ES-I3 (cell line): ENCODE results near the gene PHACTR3.

ENCODE experiments used
- H3K36me3 ChIP-seq: 2 replicates; pipeline ENCODE4 v1.6.1; 2013; ENCODE audit warnings: mild to moderate bottlenecking, low read length, control low read depth, moderate library complexity; ENCODE audit not compliant: insufficient read depth
- H3K4me1 ChIP-seq: 2 replicates; pipeline ENCODE4 v1.6.1; 2013; ENCODE audit warnings: mild to moderate bottlenecking, control low read depth, low read length; ENCODE audit not compliant: insufficient read depth
- H3K9ac ChIP-seq: 2 replicates; pipeline ENCODE4 v1.6.1; 2013; ENCODE audit warnings: low read depth, mild to moderate bottlenecking, low read length, moderate library complexity
- H3K9me3 ChIP-seq: 2 replicates; pipeline ENCODE4 v1.6.1; 2013; ENCODE audit warnings: mild to moderate bottlenecking, low read length, moderate library complexity; ENCODE audit not compliant: control insufficient read depth, insufficient read depth

PHACTR3 gene

GRCh38 chr20:59825563-59825920, 221.2 kb downstream of the PHACTR3 start:
- Histone ChIP-seq H3K36me3 (no peaks in the 10 kb centered on the region), H3K4me1 (no peaks in the 10 kb centered on the region; the same call in 1 of the 2 replicates), H3K9me3 (no peaks in the 10 kb centered on the region), H3K9ac (no peak overlapping the region)

DNA sequence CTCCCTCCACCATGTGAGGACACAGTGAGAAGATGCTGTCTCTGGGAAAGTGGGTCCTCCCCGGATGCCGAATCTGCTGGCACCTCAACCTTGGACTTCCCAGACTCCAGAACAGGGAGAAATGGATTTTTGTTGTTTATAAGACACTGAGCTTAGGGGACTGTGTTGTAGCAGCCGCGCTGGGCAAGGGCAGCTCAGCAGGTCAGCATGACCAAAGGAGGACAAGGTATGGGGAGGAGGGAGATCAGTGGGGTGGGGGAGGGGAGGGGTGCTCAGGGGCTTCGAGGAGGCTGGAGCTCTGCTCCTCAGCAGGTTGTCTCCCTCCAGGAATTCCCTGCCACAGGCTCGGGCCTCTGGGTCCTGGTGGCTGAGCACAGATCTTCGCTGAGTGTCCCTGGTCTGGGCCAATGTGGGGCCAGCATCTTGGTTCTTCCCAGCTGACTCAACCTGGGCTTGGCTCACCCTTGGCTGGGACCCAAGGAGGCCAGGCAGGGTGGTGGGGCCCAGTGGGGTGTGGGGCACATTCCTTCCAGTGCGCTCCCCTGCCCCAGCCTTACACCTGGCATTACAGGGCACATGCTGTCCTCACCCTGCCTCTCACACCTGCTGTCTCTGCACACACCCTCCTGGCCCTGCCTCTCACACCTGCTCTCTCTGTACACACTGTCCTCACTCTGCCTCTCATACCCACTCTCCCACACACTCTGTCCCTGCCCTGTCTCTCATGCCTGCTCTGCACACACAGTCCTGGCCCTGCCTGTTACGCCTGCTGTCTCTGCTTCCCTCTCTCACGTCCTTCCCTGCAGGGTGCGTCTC, 221.8 kb downstream of the PHACTR3 start:
- Histone ChIP-seq H3K4me1 (no peaks in the 10 kb centered on the region; the same call in 1 of the 2 replicates), H3K9ac (no peak overlapping the region), H3K9me3 (no peaks in the 10 kb centered on the region), H3K36me3 (no peaks in the 10 kb centered on the region)

DNA sequence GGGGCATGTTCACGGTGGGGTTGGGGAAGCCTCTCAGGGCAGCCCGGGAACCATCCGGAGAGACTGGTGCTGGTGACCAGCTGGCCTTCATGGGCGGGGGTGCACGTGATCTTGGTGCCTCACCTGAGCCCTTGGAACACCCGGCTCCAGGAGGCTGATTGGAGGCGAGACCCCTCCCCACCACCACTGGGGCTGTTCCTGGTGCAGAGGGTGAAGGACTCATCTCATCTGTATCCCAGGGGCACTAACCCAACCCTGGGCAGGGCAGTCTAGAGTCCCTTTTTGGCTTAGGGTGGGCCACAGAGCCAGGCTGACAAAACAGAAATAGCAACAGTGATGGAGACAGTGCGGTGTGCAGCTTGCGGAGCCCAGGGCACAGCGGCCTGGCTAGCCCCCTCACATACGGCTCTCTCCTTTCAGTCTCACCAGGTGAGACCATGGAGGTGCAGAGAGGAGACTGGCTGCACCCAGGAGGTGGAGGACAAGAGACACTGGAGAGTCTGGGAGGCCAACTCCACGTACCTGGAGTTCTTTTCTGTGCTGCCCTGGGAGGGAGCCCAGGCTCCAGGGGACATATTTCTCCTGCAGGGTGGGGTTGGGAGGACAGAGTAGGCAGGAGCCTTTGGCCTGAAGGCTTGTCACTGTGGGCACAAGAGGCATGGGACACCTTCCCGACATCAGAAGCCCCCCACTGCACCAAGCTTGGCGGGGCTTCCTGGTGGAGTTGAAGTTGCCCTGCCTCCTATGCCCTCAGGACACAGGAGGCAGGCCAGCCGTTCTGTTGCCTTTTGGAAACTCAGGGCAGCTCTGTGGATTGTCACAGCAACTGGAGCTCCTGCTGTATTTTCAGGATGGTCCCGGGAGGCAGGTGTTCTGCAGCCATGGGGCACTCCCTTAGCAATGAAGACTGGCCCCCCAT, 223.1 kb downstream of the PHACTR3 start:
- H3K4me1 ChIP-seq, result no peaks in the 10 kb centered on the region
- no peaks in the 10 kb centered on the region for H3K36me3 ChIP-seq
- no peaks in the 10 kb centered on the region for H3K9me3 ChIP-seq
- no peak overlapping the region for H3K9ac ChIP-seq

GRCh38 chr20:59828125-59829053, 224.0 kb downstream of the PHACTR3 start:
- H3K9ac ChIP-seq, result no peak overlapping the region
- no peaks in the 10 kb centered on the region for H3K4me1 ChIP-seq
- H3K36me3 ChIP-seq, result no peaks in the 10 kb centered on the region
- no peaks in the 10 kb centered on the region for H3K9me3 ChIP-seq

GRCh38 chr20:59829054-59829785, 224.9 kb downstream of the PHACTR3 start:
- H3K4me1 ChIP-seq, result no peaks in the 10 kb centered on the region
- H3K9ac ChIP-seq, result no peak overlapping the region
- H3K9me3 ChIP-seq, result no peaks in the 10 kb centered on the region

DNA sequence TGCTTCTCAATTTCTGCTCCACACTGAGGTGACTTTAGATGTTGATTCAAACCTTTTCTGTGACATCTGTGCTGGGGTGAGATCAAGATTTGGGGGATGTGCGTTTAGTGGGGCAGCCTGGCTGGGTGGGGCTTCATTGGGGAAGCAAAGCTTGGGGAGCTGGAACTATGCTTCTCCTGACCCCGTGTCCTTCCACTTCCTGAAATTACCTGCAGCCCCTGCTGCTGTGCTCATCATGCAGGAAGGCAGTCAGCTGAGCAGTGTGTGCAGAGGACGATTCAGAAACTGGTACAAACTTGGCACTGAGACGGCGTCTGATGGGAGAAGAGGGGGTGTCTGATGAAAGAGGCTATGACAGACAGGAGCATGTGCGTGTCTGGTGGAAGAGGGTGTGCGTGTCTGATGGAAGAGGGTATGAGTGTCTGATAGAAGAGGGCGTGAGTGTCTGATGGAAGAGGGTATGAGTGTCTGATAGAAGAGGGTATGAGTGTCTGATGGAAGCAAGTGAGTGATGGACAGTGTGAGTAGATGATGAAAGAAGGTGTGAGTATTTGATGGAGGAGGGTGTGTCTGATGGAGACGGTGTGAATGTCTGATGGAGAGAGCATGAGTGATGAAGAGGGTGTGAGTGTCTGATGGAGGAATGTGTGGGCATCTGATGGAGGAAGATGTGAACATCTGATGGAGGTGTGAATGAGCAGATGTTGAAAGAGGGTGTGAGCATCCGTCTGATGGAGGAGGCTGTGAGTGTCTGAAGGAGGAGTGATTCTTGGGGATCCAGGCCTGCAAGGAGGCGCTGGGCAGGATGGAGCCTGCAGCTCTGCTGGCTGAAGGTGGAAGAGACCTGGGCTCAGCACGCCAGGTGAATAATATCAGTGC, 225.7 kb downstream of the PHACTR3 start:
- Histone ChIP-seq H3K36me3 (no peaks in the 10 kb centered on the region), H3K9me3 (no peaks in the 10 kb centered on the region), H3K9ac (no peak overlapping the region), H3K4me1 (no peaks in the 10 kb centered on the region)

More at GRCh38 chr20:59829054-59829785, 224.9 kb downstream of the PHACTR3 start:
- H3K36me3 ChIP-seq, result no peaks in the 10 kb centered on the region

DNA sequence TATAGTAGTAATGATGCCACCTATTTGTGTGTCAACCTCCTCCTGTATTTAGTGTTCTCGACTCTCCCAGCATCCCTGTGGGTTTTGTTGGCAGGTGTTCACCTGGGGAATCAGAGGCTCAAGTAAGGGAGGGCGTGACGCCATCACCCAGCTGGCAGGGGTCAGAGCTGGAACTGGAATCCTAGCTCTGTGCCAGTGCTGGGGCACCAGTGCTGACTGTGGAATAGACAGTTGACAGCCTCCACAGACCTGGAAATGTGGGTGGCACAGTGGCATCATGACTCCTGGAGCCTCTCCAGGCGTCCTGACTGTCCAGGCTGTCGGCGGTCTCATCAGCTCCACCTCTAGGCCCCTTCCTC, 226.3 kb downstream of the PHACTR3 start:
- no peaks in the 10 kb centered on the region for H3K36me3 ChIP-seq
- H3K4me1 ChIP-seq, result no peaks in the 10 kb centered on the region
- no peak overlapping the region for H3K9ac ChIP-seq
- no peaks in the 10 kb centered on the region for H3K9me3 ChIP-seq

- no peaks in the 10 kb centered on the region for H3K36me3 ChIP-seq
- H3K9ac ChIP-seq, result no peak overlapping the region
- H3K9me3 ChIP-seq, result no peaks in the 10 kb centered on the region
- H3K4me1 ChIP-seq, result peaks cover 4% of the 10 kb centered on the region; the same call in 1 of the 2 replicates
Measured at GRCh38 chr20:59831024-59831915, 226.9 kb downstream of the PHACTR3 start.

DNA sequence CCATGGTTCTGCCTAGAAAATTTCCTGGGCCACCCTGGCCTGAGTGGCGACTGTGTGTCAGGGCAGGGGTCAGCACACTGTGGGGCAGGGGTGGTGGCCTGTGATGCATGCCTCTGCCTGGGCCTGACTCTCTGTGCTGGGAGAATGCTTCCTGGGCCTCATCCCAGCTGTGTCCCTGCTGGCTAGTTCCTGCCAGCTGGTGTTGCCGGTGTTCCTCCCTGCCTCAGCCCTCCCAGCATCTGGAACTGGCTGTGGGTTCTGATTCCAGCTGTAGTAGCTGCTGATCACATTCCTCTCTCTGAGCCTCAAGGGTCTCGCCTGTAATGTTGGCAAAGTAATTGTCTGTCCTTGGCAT, 227.6 kb downstream of the PHACTR3 start:
- peaks cover 7% of the 10 kb centered on the region; the same call in 1 of the 2 replicates for H3K4me1 ChIP-seq
- no peaks in the 10 kb centered on the region for H3K36me3 ChIP-seq

DNA sequence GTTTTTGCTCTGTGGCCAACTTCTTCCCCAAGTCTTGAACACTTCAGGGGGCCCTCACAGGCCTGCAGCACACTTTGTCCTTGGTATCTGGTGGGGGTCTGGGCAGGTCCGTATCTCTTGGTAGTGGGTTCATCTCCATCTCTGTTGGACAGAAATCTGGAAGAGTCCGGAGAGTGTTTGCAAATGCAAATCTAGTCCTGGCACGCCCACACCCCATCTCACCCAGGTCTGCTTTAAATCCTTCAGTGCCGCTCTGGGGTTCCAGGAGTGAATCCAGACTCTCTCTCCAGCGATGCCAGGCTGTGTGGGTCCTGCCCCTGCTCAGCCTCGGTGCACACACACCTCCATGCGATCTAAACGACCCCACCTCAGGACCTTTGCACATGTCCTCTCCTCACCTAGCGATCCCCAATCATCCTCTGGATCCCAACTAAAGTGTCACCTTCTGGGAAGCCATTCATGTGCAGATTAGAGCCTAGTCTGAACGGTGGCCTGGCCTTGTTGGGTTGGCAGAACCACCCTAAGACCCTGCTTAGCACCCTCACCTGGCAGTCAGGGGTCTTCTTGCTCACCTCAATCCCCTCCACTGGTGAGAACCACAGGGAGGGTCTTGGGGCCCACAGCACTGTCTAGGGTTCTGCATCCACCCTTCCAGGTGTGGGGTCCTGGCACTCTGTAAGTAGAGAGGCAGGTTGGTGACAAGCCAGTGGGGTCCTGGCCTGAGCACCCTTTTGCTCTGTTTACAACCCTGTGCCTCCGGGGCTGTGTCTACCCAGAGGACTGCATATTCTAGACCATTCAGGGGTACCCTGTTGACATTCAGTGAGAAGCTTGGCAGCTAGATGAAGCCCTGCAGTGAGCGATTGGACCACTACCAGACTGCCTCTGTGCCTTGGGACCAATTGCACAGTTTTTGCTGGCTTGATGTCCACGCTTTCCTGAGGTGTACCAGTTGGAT, 228.3 kb downstream of the PHACTR3 start:
- Histone ChIP-seq H3K9ac (no peak overlapping the region), H3K9me3 (no peaks in the 10 kb centered on the region), H3K36me3 (no peaks in the 10 kb centered on the region), H3K4me1 (peaks cover 12% of the 10 kb centered on the region; the same call in 1 of the 2 replicates)

More for the DNA sequence above, 227.6 kb downstream of the PHACTR3 start:
- Histone ChIP-seq H3K9ac (no peak overlapping the region), H3K9me3 (no peaks in the 10 kb centered on the region)

DNA sequence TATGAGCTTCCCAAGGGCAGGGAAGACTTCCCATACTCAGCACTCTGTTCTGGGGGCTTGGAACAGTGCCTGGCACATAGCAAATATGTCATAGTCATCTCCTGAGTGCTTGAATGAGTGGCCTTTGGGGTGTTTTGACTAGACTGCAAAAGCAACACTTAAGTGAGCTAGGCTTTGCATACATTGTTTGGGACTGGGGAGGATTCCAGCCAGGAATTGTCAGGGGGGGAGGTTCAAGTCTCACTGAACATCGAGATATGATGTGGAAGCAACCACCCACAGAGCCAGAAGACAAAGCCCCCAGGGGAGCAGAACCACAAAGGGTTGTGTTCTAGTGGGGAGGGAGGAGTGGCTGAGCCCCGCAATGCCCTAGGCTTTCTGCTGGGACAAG, 230.7 kb downstream of the PHACTR3 start:
- Histone ChIP-seq H3K9me3 (no peaks in the 10 kb centered on the region), H3K9ac (no peak overlapping the region), H3K4me1 (peaks cover 12% of the 10 kb centered on the region; the same call in 1 of the 2 replicates), H3K36me3 (no peaks in the 10 kb centered on the region)
